Aorta (tissue), 5 donors: ENCODE results near the gene CETP. TPM values are rescaled to one million over a fixed set of nuclear protein-coding genes. Genes with fewer than 3 reads are reported as not detected.
A peak's percentile ranks its signal among the peaks of the same experiment; 100 is the strongest.
"Not testable (repeated sequence)": the region's sequence is repeated elsewhere in the genome, so short reads cannot be mapped to it uniquely, and the experiment has no call there.

Source experiments
- ATAC-seq: fragments of 200-7000 bp; cut with Tn5 transposase; one replicate; pipeline ENCODE4 v1.9.1; 2022; ENCODE audit warnings: moderate library complexity; ENCODE audit not compliant: low FRiP score
- DNase-seq, 2 donors: peaks; one replicate each; pipeline ENCODE4 v3.0.0-alpha.2; 2020
- H3K27ac ChIP-seq, 2 donors: one replicate each; pipeline ENCODE4 v1.5.1; 2013; ENCODE audit warnings: low read length in 2 of 2, mild to moderate bottlenecking in 2 of 2, moderate library complexity in 2 of 2, control low read depth in 1 of 2, inconsistent platforms in 1 of 2, low read depth in 1 of 2
- H3K27me3 ChIP-seq, 2 donors: one replicate each; pipeline ENCODE4 v1.6.1; 2013; ENCODE audit warnings: control low read depth in 1 of 2, low read length in 1 of 2, mild to moderate bottlenecking in 1 of 2, moderate library complexity in 1 of 2; ENCODE audit not compliant: insufficient read depth in 2 of 2, control insufficient read depth in 1 of 2
- H3K36me3 ChIP-seq, 2 donors: one replicate each; pipeline ENCODE4 v1.6.1; 2013; ENCODE audit warnings: control low read depth in 1 of 2, low read length in 1 of 2, mild to moderate bottlenecking in 1 of 2; ENCODE audit not compliant: insufficient read depth in 2 of 2, control insufficient read depth in 1 of 2
- H3K4me1 ChIP-seq, 2 donors: one replicate each; pipeline ENCODE4 v1.6.1; 2013; ENCODE audit warnings: low read length in 2 of 2, control low read depth in 1 of 2, mild to moderate bottlenecking in 1 of 2, moderate library complexity in 1 of 2; ENCODE audit not compliant: insufficient read depth in 2 of 2, control insufficient read depth in 1 of 2
- H3K4me3 ChIP-seq, 2 donors: one replicate each; pipeline ENCODE4 v1.5.1; 2013; ENCODE audit warnings: low read length in 2 of 2, control low read depth in 1 of 2, mild to moderate bottlenecking in 1 of 2
- H3K9me3 ChIP-seq: one replicate; pipeline ENCODE4 v1.6.1; 2013; ENCODE audit warnings: mild to moderate bottlenecking, low read length; ENCODE audit not compliant: control insufficient read depth
- WGBS, 2 donors: extraction: QIAGEN DNeasy Blood & Tissue Kit; methylation state at CpG; one replicate each; pipeline ENCODE4 v1.1.7; 2013; 5-methylcytosine and 5-hydroxymethylcytosine counted together
- intact Hi-C, 2 donors: fragments of 100-400 bp; cut with DNase I; formaldehyde crosslinking; loops; one replicate each; pipeline versions ENCODE4 v1.14.2 to v1.15.0; 2022
- polyA plus RNA-seq, 2 donors: library from polyadenylated mRNA; stranded (reverse); fragments of 200-250 nt; gene quantifications; one replicate each; pipeline ENCODE4 v1.2.3, GENCODE V29; 2013
- total RNA-seq, 2 donors: library from RNA; stranded (reverse); fragmentation: NEBNext Ultra II Directional; extraction: Animal tissue kit (Norgen Biotek cat#: 25700); gene quantifications; one replicate each; pipeline ENCODE4 v1.2.1, GENCODE V29; 2021
- donor health status: healthy with polysubstance abuse.
- donor health status: Bipolar disorder and iron deficiency.
- donor health status: DM: no; HTN: no; CAD: no.
- donor health status: DM: no; HTN: no; CAD: no.
- donor health status: DM: yes; HTN: yes; CAD: no.

CETP gene
- total and polyA plus RNA-seq, 4 donors, result 0.49 to 1.3 TPM; not detected in 2

- DNase-seq, result no peak
These were observed 10.9 kb downstream of the CETP start for GRCh38 chr16:56972403-56973293.

DNA sequence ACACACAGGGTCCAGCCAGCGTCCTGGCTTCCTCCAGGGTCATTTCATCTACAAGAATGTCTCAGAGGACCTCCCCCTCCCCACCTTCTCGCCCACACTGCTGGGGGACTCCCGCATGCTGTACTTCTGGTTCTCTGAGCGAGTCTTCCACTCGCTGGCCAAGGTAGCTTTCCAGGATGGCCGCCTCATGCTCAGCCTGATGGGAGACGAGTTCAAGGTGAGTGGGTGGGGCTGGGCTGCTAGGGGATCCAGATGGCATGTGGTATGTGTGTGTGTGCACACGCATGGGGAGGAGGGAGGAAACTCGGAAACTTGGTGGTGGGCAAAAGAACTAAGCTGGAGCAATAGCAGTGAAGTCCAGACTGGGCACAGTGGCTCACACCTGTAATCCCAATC lies 11.5 kb downstream of the CETP start:
- H3K27ac ChIP-seq, result no peak overlapping the region
- H3K4me1 ChIP-seq, result no peaks in the 10 kb centered on the region
- H3K36me3 ChIP-seq, result no peaks in the 10 kb centered on the region
- DNase-seq, result no peak
- no peaks in the 10 kb centered on the region for H3K27me3 ChIP-seq
- WGBS, 2 donors, result 79 to 81% methylated on average over 9 of the region's 9 CpGs
- no peaks in the 10 kb centered on the region for H3K9me3 ChIP-seq
- H3K4me3 ChIP-seq, result no peak overlapping the region
- intact Hi-C loops, result no loop called here
- ATAC-seq, result no peak

More at GRCh38 chr16:56972403-56973293, 10.9 kb downstream of the CETP start:
- Histone ChIP-seq H3K36me3 (no peaks in the 10 kb centered on the region), H3K27ac (no peak overlapping the region), H3K4me1 (no peaks in the 10 kb centered on the region), H3K9me3 (no peaks in the 10 kb centered on the region), H3K4me3 (no peak overlapping the region), H3K27me3 (no peaks in the 10 kb centered on the region)
- intact Hi-C loops, result no loop called here
- ATAC-seq, result no peak
- 82 to 86% methylated on average over 18 of the region's 18 CpGs for WGBS, 2 donors

GRCh38 chr16:56973899-56974298 lies 12.1 kb downstream of the CETP start:
- intact Hi-C loops, DNase-seq, H3K4me3 ChIP-seq, H3K27me3 ChIP-seq, H3K9me3 ChIP-seq, H3K27ac ChIP-seq, H3K36me3 ChIP-seq, ATAC-seq, H3K4me1 ChIP-seq: not testable (repeated sequence)
- WGBS, 2 donors, result 82 to 95% methylated on average over 7 of the region's 7 CpGs

- Histone ChIP-seq H3K27me3 (no peaks in the 10 kb centered on the region), H3K9me3 (no peaks in the 10 kb centered on the region), H3K4me1 (no peaks in the 10 kb centered on the region), H3K4me3 (no peak overlapping the region), H3K36me3 (no peaks in the 10 kb centered on the region), H3K27ac (no peak overlapping the region)
- no peak for ATAC-seq
- intact Hi-C loops, result no loop called here
- DNase-seq, result peak in 1 of 2 donors; percentile 27
- WGBS, 2 donors, result 88 to 92% methylated on average over 9 of the region's 9 CpGs
These were observed 13.0 kb downstream of the CETP start for GRCh38 chr16:56974549-56975300.

GRCh38 chr16:56975714-56976113 lies 14.0 kb downstream of the CETP start:
- no peaks in the 10 kb centered on the region for H3K27me3 ChIP-seq
- no peak overlapping the region for H3K27ac ChIP-seq
- 94 to 99% methylated on average over 10 of the region's 10 CpGs for WGBS, 2 donors
- peak in 1 of 2 donors; percentile 42 for DNase-seq
- H3K4me1 ChIP-seq, result no peaks in the 10 kb centered on the region
- no peaks in the 10 kb centered on the region for H3K36me3 ChIP-seq
- H3K9me3 ChIP-seq, result no peaks in the 10 kb centered on the region
- ATAC-seq, result no peak
- intact Hi-C loops, result no loop called here
- no peak overlapping the region for H3K4me3 ChIP-seq

DNA sequence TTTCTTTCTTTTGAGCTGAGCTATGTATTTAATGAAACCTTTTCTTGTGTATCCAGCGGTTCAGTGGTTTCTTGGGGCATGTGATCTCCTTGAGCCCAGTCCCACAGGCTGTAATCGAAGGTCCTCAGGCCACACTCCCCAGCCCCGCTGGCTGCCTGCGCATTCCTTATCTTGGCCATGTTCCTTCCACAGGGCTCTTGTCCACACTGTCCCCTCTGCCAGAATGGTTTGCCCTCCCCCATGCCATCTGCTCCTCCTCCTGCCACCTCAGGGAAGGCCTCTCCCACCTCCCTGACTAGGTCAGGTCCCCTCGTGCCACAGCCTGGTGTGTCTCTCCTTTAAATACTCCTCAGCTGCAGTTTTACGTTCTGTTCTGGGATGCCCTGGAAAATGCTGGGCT lies 15.5 kb downstream of the CETP start:
- no peak for ATAC-seq
- no peaks in the 10 kb centered on the region for H3K9me3 ChIP-seq
- no peaks in the 10 kb centered on the region for H3K4me1 ChIP-seq
- H3K36me3 ChIP-seq, result no peaks in the 10 kb centered on the region
- DNase-seq, result peak in 1 of 2 donors; percentile 23
- 68 to 91% methylated on average over 6 of the region's 6 CpGs for WGBS, 2 donors
- intact Hi-C loops, result no loop called here
- no peak overlapping the region for H3K27ac ChIP-seq
- no peaks in the 10 kb centered on the region for H3K27me3 ChIP-seq
- H3K4me3 ChIP-seq, result no peak overlapping the region

- intact Hi-C loops, result no loop called here
- DNase-seq (peak; percentile 39 to 76), ATAC-seq (no peak)
- WGBS, 2 donors, result 92% methylated on average over 11 of the region's 11 CpGs
- Histone ChIP-seq H3K4me1 (no peaks in the 10 kb centered on the region), H3K4me3 (no peak overlapping the region), H3K27ac (no peak overlapping the region), H3K36me3 (no peaks in the 10 kb centered on the region), H3K9me3 (no peaks in the 10 kb centered on the region), H3K27me3 (no peaks in the 10 kb centered on the region)
These were observed 16.2 kb downstream of the CETP start for GRCh38 chr16:56977823-56978430.

DNA sequence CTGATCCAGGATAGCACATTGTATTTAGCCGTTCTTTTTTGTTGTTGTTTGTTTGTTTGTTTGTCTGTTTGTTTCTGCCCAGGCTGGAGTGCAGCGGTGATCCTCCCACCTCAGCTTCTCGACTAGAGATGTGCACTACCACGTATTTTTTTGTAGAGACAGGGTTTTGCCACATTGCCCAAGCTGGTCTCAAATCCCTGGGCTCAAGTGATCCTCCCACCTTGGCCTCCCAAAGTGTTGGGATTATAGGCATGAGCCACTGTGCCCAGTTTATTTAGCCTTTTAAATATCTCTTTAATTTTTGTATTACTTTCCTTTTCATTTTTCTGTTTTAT lies 18.4 kb downstream of the CETP start:
- DNase-seq, result no peak
- H3K4me3 ChIP-seq, result no peak overlapping the region
- H3K27ac ChIP-seq, result no peak overlapping the region
- WGBS, 2 donors, result 92 to 96% methylated on average over 4 of the region's 4 CpGs
- no peaks in the 10 kb centered on the region for H3K4me1 ChIP-seq
- intact Hi-C loops, result no loop called here
- no peak for ATAC-seq
- no peaks in the 10 kb centered on the region for H3K9me3 ChIP-seq
- no peaks in the 10 kb centered on the region for H3K36me3 ChIP-seq
- no peaks in the 10 kb centered on the region for H3K27me3 ChIP-seq
